M059J (cell line): ENCODE results near the gene ATP10B. TPM values are rescaled to one million over a fixed set of nuclear protein-coding genes. Genes with fewer than 3 reads are reported as not detected.

Experiments used
- DNase-seq: peaks from one replicate; pipeline ENCODE4 v3.0.0-alpha.2; 2012; ENCODE audit warnings: low read depth
- total RNA-seq: library from RNA; depleted of rRNA; stranded (reverse); fragments of >200 nt; shearing (Covaris generic); gene quantifications from 2 replicates; pipeline ENCODE4 v1.2.3, GENCODE V29; 2014

Gene ATP10B
- total RNA-seq, 1 experiment from 2014 or later, result 0.05 TPM

GRCh38 chr5:160514866-160515265 is 337.1 kb downstream of the ATP10B start:
- DNase-seq, result no peak

GRCh38 chr5:160514191-160514590 is 337.8 kb downstream of the ATP10B start:
- no peak for DNase-seq

- no peak for DNase-seq
Observed at GRCh38 chr5:160513485-160513884, 338.5 kb downstream of the ATP10B start.
